Adipose tissue (tissue), 3 donors: ENCODE data around the gene EXOSC5. TPM values are rescaled to one million over a fixed set of nuclear protein-coding genes. Genes with fewer than 3 reads are reported as not detected.
"Not testable (repeated sequence)": the region's sequence is repeated elsewhere in the genome, so short reads cannot be mapped to it uniquely, and the experiment has no call there.

Source experiments
- H3K27ac ChIP-seq: one replicate; pipeline ENCODE4 v1.5.1; 2013; ENCODE audit warnings: low read depth, low read length
- WGBS, 3 donors: extraction: QIAGEN DNeasy Blood & Tissue Kit; methylation state at CpG; one replicate each; pipeline ENCODE4 v1.1.7; 2013; 5-methylcytosine and 5-hydroxymethylcytosine counted together
- polyA plus RNA-seq, 3 donors: library from polyadenylated mRNA; stranded (reverse); fragments of 200-250 nt; gene quantifications; one replicate each; pipeline ENCODE4 v1.2.3, GENCODE V29; 2013
- donor health status: healthy with polysubstance abuse.
- donor health status: Bipolar disorder and iron deficiency.
- donor health status: healthy.

EXOSC5 gene
- polyA plus RNA-seq, 3 donors = 18.4 to 40.2 (median 33.1) TPM

DNA sequence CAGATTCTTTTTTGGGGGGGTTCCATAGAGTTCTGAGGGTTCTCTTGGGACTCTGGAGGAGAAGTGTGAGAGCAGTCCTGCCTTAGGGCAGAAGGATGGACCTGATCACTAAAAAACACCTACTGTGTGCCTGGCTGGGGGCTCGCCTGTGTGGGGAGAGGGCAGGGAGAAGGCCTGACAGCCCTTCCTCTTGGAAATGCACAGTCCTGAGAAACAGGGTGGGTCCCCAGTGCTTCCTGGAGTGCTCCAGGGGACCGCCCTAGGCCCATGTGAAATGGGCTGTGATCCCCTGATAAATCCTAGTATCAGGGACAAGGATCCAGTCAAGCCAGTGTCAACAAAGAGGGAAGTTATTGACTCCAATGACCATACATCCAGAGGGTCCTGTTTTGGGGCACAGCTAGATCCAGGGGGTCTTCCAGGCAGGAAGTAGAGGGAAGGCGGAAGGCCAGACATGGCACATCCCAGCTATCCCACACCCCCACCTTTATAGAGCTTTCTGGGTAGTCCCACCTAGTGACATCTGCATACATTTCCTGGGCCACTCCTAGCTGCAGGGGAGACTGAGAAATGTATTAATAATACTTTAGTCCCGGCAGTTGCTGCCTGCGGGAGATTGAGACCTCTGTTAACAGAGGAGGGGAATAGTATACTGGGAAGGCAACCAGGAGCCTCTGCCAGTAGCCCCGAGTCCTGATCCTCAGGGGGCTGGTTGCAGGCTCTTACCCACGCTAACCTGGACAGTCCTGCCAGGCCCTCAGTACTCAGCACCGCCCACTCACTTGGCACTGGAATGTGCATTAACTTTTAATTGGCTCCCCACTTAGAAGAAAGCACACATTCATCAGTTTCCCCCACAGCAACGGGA is 14.2 kb upstream of the EXOSC5 start:
- WGBS, 3 donors = 66 to 70% (median 68%) methylated on average over 9 of the region's 9 CpGs
- H3K27ac ChIP-seq = no peak overlapping the region

DNA sequence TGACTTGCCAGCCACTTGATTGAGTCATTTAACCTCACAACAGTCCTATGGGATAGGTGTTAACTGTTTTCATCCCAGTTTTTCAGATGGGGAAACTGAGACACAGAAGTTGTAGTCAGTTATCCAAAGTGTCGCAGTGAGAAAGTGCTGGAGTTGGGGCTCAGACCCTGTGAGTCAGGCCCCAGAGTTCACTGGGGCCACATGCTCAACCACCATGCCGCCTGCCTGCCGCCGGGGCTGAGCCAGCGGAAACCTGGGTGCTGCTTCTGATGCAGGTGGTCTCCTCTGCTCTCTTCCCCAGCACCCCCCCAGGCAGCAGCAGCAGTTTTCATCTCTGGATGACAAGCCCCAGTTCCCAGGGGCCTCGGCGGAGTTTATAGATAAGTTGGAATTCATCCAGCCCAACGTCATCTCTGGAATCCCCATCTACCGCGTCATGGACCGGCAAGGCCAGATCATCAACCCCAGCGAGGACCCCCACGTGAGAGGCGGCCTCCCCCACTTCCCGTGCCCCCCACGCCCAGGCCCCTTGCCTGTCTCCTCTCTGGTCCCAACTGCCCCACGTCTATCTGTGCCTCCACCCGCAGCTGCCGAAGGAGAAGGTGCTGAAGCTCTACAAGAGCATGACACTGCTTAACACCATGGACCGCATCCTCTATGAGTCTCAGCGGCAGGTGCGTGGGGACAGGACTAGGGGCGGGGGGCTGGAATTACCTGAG is 13.3 kb upstream of the EXOSC5 start:
- H3K27ac ChIP-seq = no peak overlapping the region
- 83 to 91% (median 90%) methylated on average over 21 to 23 of the region's 23 CpGs for WGBS, 3 donors

DNA sequence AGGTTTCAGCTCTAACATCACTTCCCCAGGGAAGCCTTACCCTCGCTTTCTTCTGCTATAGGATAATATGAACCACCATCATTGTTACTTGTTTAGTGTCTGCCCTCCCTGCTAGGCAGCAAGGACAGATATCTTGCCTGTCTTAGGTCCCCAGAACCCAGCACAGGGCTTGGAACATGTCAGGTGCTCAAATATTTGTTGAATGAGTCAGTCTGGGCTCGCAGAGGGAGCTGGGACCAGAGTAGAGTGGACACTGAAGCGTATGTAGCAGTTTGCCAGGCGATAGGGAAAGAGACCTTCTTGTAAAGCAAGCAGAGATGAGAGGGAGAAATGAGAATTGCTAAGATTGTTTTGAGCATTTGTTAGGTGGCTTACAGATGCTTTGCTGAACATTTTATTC is 12.1 kb upstream of the EXOSC5 start:
- H3K27ac ChIP-seq = no peak overlapping the region
- 31 to 63% (median 58%) methylated on average over 4 of the region's 4 CpGs for WGBS, 3 donors

DNA sequence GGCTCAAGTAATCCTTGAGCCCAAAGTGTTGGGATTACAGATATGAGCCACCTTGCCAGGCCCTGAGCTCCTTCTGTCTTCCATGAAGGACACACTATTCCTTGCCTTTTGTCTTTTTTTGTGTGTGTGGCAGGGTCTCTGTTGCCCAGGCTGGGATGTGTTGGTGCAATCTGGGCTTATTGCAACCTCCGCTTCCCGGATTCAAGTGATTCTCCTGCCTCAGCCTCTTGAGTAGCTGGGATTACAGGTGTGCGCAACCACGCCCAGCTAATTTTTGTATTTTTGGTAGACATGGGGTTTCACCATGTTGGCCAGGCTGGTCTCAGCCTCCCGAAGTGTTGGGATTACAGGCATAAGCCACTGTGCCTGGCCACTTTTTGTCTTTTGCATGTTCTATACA is 11.7 kb upstream of the EXOSC5 start:
- 75 to 83% (median 80%) methylated on average over 5 of the region's 5 CpGs for WGBS, 3 donors
- not testable (repeated sequence) for H3K27ac ChIP-seq

DNA sequence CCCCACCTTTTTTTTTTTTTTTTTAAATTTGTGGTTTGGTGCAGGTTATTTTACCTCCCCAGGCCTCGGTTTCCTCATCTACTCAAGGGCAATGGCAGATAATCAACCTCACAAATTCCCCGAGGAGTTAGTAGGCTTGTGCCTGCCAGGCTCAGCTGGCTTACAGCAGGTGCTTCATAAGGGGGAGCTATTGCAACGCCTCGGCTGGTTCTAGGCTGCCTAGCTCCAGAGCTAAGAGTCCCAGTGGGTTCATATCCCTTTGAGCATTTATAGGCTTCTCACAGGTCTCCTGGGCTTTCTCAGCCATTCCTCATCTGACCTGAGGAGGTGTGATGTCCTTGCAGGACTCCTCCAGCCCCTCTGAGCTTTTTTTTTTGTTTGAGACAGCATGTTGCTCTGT is 11.1 kb upstream of the EXOSC5 start:
- H3K27ac ChIP-seq = no peak overlapping the region
- 62 to 81% (median 67%) methylated on average over 4 of the region's 4 CpGs for WGBS, 3 donors

DNA sequence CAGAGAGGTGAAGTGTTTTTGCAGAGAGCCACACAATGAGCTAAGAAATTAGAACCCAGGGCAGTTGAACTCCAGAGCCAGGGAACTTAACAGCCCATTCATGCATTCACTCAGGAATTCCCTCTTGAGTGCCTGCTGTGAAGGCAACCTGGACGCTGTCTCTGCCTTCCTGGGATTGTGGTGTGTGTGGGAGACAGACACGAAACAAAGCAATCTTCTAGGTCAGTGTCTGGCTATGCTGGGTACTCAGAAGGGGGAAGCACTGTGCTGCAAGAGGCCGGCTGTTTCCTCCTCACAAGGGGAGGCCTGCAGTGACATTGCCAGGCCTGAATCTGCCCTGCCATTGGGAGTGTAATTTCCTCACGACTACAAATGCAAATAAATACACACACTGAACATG is 10.1 kb upstream of the EXOSC5 start:
- H3K27ac ChIP-seq = no peak overlapping the region
- 24 to 61% (median 30%) methylated on average over 4 of the region's 4 CpGs for WGBS, 3 donors

DNA sequence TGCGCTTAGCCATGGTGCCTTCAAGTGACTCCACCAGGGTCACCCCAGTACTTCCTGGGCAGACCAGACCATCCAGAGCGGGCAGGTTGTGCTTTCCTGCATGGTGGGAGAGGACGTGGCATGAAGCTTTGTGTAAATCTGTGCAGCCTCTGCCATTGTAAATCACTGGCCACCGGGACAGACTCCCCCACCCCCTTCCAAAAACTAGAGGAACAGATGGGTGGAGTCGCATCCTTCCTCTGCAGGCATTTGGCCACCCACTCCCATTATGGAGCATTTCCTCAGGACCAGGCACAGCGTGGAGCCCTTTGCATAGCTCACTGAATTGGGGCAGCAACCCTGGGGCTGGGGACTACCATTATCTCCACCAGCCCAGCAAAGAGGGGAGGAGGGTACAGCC is 8.6 kb upstream of the EXOSC5 start:
- no peak overlapping the region for H3K27ac ChIP-seq
- 56 to 84% (median 63%) methylated on average over 6 of the region's 6 CpGs for WGBS, 3 donors

DNA sequence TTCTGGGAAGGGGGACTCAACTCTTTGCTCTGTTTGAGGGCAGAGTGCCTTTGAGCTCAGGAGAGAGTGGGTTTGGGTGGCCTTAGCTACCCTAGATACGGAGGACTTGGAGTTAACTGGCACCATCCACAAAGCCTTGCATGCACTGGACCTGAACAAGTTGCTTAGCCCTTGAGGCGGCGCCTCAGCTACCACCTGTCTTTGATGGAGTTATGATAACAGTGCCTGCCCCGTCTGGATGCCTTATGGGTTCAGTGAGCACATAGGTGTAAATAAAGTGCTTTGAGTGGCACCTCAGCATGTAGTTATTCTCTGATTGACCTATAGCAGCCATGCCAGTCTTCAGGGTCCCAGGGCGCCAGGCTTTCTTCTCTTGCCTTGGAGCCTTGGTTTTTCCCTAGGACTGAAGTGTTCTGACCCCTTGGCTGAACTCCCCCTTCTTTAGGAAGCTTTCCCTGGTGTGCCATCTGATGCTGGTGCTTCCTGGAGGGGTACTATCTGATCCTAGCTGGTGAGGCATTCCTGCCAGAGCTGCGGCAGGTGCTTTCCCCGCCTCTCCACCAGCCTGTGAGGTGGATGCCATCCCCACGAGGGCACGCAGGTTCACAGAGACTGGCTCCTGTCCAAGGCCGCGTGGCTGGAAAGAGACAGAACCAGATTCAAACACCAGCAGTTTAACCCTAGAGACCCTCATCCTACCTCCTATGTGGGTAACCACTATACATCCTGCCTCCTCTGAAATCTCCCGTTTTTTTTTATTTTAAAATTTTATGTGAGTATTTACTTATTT is 6.2 kb upstream of the EXOSC5 start:
- no peak overlapping the region for H3K27ac ChIP-seq
- WGBS, 3 donors = 50 to 70% (median 67%) methylated on average over 12 of the region's 12 CpGs

DNA sequence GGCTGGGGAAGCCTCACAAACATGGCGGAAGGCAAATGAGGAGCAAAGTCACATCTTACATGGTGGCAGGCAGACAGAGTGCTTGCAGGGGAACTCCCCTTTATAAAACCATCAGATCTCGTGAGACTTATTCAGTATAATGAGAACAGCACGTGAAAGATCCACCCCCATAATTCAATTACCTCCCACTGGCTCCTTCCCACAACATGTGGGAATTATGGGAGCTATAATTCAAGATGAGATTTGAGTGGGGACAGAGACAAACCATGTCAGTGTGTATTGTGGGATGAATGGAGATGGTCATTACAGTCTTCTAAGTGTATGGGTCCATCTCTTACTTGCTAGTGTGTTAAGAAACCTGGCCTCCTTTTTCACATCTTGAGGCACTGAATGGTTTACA is 4.9 kb upstream of the EXOSC5 start:
- H3K27ac ChIP-seq = no peak overlapping the region
- WGBS, 3 donors = 65 to 90% (median 75%) methylated on average over 3 of the region's 3 CpGs

DNA sequence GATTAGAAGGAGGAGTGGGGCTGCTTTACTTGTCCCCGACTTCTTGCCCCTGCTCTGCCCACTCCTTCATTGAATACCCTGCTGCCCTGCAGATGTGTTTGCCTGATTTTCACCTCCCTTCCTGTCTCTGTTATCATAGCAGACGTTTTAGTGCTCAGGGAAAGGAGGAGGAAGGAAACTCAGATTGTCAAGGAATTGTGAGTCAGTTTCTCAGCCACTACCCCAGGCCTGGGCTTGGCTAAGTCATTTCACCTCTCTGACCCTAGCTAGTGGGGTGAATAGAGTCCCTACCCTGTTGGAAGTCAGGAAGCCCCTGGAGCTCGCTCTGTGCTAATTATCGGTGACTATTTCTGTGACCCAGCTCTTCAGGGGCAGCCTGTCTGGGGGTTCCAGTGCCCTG is 4.3 kb upstream of the EXOSC5 start:
- no peak overlapping the region for H3K27ac ChIP-seq

DNA sequence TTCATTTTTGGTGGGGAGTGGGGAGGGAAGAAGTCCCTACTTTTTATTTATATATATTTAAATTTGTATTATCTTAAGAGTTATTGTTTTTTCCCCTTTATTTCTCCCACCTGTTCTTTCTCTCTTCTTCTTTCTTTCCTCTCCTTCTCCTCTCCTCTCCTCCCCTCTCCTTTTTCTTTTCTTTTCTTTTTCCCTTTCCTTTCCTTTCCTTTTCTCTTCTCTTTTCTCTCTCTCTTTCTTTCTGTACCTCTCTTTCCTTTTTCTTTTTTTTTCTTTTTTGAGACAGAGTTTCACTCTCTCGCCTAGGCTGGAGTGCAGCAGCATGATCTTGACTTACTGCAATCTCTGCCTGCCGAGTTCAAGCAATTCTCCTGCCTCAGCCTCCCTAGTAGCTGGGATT is 2.4 kb upstream of the EXOSC5 start:
- H3K27ac ChIP-seq = no peak overlapping the region
- WGBS, 3 donors = 91 to 95% (median 91%) methylated on average over 2 of the region's 2 CpGs

More for the DNA sequence above, 4.3 kb upstream of the EXOSC5 start:
- 68 to 72% (median 68%) methylated on average over 4 of the region's 4 CpGs for WGBS, 3 donors

DNA sequence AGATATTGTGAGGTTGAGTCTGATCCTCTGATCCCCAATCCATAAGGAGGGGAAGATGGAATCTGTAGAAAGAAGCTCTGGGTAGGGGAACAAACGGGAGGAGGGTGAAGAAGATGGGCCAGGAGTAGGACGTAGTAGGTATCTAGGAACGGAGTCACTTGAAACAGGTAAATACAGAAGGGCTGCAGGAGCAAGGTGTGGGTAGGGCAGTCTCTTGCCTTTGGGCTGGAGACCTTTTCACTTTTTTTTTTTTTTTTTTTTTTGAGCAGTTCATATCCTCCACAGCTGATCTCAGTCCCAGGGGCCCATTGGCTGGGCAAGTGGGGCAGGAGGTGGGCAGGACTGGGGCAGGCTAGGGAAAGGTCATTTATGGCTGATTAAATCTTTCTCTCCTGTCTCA is 1.9 kb upstream of the EXOSC5 start:
- no peak overlapping the region for H3K27ac ChIP-seq
- 63 to 92% (median 84%) methylated on average over 3 of the region's 3 CpGs for WGBS, 3 donors

DNA sequence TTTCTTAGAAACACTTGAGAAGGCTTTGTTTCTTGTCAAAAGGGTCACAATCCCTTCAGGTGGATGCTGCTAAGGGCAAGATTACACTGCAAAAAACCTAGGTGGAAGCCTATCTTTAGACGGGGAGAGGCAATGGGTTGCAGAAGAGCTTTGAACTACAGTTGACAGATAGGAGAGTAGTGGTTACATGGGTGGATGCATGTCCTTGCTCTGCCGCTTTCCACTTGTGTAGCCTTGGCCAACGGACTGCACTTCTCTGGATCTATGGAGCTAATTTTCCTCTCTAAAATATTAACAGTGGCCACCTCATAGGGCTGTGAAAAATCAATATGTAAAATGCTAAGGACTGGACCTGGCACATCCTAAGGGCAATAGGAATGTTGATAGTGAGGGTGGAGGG is 1.4 kb upstream of the EXOSC5 start:
- 11 to 62% (median 51%) methylated on average over 3 of the region's 3 CpGs for WGBS, 3 donors
- no peak overlapping the region for H3K27ac ChIP-seq

DNA sequence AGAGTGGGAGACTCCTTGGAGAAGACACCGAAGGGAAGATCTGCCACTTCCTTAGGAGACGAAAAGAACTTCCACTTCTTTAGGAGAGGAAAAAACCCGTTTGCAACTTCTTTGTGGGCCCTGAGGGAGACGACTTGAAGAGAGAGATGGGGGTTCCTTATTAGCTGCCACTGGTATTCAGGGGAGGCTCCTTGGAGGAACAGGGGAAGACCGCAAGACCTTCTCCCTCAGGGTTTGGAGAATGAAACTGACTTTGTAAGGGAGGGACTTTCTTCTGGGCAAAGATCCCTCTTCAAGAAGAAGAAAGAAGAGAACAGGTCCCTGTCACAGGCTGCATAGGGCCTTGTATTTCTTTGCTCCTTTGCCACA is 875 bp upstream of the EXOSC5 start:
- no peak overlapping the region for H3K27ac ChIP-seq
- WGBS, 3 donors = 0 to 1% (median 0%) methylated on average over 5 of the region's 5 CpGs

DNA sequence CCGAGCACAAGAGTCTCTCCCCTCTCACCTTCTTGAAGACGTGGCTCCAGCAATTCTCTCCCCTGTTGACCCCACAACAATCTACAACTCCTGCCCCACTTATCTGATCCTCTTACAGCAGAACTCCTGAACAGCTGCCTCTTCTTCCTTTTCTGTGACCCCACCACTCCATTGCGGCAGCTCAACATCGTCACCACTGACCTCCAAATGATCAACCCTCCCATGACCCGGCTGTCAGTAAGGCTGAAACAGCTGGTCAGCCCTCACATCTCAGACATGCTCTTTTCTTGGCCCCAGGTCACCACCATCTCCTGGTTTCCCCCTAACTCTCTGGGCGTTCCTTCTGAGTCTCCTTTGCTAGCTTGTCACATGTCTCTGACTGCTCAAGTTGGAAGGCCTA is 1.8 kb downstream of the EXOSC5 start:
- 61 to 79% (median 77%) methylated on average over 6 of the region's 6 CpGs for WGBS, 3 donors
- H3K27ac ChIP-seq = no peak overlapping the region

DNA sequence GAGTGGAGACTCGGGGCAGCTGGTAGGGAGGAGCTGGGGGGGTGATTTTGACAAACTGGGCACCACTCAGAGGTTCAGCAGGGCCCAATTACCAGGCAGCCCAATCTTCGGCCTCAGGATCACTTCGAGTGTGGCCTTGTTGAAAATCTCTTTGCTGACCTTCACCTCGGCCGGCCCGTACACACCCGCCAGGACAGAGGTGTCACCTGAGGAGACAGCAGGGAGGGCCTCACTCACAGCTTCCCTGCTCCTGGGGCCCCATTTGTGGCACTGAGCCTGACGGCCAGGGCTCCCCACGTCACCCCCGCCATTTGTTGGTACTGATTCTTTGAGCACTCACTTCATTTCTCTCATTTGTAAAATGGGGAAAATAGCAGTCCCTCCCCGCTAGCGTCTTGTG is 4.4 kb downstream of the EXOSC5 start:
- WGBS, 3 donors = 62 to 87% (median 85%) methylated on average over 12 of the region's 12 CpGs
- H3K27ac ChIP-seq = no peak overlapping the region

DNA sequence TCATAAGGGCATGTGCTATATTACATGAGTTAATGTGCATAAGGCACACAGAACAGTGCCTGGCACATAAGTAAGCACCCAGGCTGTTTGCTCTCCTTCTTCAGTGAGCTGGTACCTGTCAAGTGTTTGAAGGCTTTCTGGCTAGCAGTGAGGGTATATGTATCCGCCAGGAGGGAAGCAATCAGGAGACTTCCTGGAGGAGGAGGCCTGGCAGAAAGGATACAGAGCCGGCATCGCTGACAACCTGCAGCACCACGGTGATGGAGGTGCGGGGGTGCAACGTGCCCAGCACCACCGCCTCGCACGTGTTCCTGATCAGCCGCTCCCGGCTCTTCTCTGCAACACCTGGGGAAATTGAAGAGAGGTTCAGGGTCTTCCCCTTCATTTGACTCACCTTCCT is 5.5 kb downstream of the EXOSC5 start:
- H3K27ac ChIP-seq = no peak overlapping the region
- WGBS, 3 donors = 87 to 93% (median 89%) methylated on average over 11 of the region's 11 CpGs

DNA sequence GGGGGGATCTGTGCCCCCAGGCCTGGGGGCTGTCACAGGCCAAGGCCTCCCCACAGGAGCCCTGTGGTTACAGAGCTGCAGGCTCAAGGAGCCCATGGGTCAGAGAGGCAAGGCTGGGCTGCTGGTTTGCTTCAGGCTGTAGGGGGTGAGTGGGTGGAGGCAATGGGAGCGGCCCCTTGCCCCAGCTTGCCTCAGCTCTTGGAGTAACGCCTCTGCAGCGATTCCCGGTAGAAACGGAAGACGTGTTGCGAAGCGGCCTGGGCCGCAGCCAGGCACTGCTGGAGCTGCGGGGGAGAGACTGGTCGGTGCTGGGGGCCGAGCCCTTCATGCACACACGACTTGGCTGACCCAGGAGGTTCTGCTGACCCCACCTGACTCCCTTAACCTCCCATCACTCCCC is 10.7 kb downstream of the EXOSC5 start:
- H3K27ac ChIP-seq = no peak overlapping the region
- WGBS, 3 donors = 57 to 89% (median 66%) methylated on average over 13 of the region's 13 CpGs

DNA sequence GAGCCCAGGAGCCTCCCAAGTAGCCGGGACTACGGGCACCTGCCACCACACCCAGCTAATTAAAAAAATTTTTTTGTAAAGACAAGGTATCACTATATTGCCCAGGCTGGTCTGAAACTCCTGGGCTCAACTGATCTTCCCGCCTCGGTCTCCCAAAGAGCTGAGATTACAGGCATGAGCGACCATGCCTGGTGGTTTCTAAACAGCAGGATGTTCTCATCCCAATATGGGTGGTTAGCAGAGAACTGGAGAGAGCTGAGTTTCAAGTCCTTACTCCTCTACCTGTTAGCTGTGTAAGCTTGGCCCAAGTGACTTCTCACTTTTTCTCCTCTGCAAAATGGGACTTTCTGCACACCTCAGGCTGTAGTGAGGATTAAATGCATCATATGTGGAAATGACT is 12.8 kb downstream of the EXOSC5 start:
- H3K27ac ChIP-seq = no peak overlapping the region
- 88 to 96% (median 92%) methylated on average over 5 of the region's 5 CpGs for WGBS, 3 donors
